B cell (primary cell): ENCODE results near the gene EGFR. TPM values are rescaled to one million over a fixed set of nuclear protein-coding genes. Genes with fewer than 3 reads are reported as not detected.

Experiments
- ATAC-seq: fragments of 200-7000 bp; cut with Tn5 transposase; one replicate; pipeline ENCODE4 v1.10.0; 2021; ENCODE audit warnings: low read depth, mild to moderate bottlenecking, moderate number of reproducible peaks, moderate library complexity
- CTCF ChIA-PET: fragments of 350-600 bp; sonication (Branson Sonifier 250); formaldehyde crosslinking; loops from one replicate; lab custom pipeline; 2021; ENCODE audit warnings: antibody characterized with exemption, inconsistent platforms; lab: Charles Lee
- POLR2A ChIA-PET: fragments of 350-600 bp; sonication (Branson Sonifier 250); formaldehyde crosslinking; loops from one replicate; lab custom pipeline; 2021; ENCODE audit warnings: antibody characterized with exemption; lab: Charles Lee
- DNase-seq: peaks from one replicate; pipeline ENCODE4 v3.0.0; 2013
- H2AFZ ChIP-seq: 2 replicates; pipeline ENCODE4 v1.6.1; 2012; ENCODE audit warnings: mild to moderate bottlenecking, low read depth, low read length; ENCODE audit not compliant: insufficient read depth, poor library complexity, severe bottlenecking
- H3K27ac ChIP-seq, 2 donors: 1 replicate in 1 of 2; 2 replicates in 1 of 2; pipeline ENCODE4 v1.5.1; 2012 to 2013; ENCODE audit warnings: low read length in 2 of 2, mild to moderate bottlenecking in 2 of 2, moderate library complexity in 1 of 2
- H3K27me3 ChIP-seq, 4 experiments: fragments of 200-600 bp in 1 of 4; sonication (generic) in 1 of 4; replicated peaks in 1 of 4; 1 replicate in 2 of 4; 2 replicates in 2 of 4; pipeline versions ENCODE4 v1.6.1 to v1.7.0; 2013 to 2016; ENCODE audit warnings: low read length in 3 of 4, mild to moderate bottlenecking in 2 of 4, mixed read lengths in 1 of 4, moderate library complexity in 1 of 4; ENCODE audit not compliant: insufficient read depth in 4 of 4, control insufficient read depth in 3 of 4; ENCODE audit errors: control extremely low read depth in 1 of 4
- H3K36me3 ChIP-seq, 2 experiments: replicated peaks in 1 of 2; 1 replicate in 1 of 2; 2 replicates in 1 of 2; pipeline versions ENCODE4 v1.6.1 to v1.7.1; 2013; ENCODE audit warnings: low read length in 1 of 2; ENCODE audit not compliant: insufficient read depth in 2 of 2, control insufficient read depth in 1 of 2; ENCODE audit errors: control extremely low read depth in 1 of 2, extremely low read depth in 1 of 2
- H3K4me1 ChIP-seq, 2 donors: fragments of 200-600 bp in 1 of 2; sonication (generic) in 1 of 2; 1 replicate in 1 of 2; 2 replicates in 1 of 2; pipeline versions ENCODE4 v1.5.1 to v1.6.1; 2013 to 2017; ENCODE audit warnings: low read length in 2 of 2; ENCODE audit not compliant: control insufficient read depth in 2 of 2, insufficient read depth in 2 of 2
- H3K4me2 ChIP-seq: replicated peaks from 2 replicates; pipeline ENCODE3; 2012; ENCODE audit warnings: mild to moderate bottlenecking, low read depth, low read length; ENCODE audit not compliant: poor library complexity, severe bottlenecking
- H3K4me3 ChIP-seq, 5 experiments: fragments of 200-600 bp in 1 of 5; sonication (generic) in 1 of 5; 1 replicate in 3 of 5; 2 replicates in 2 of 5; pipeline versions ENCODE4 v1.5.1 to v1.7.0; 2011 to 2016; ENCODE audit warnings: low read length in 4 of 5, mild to moderate bottlenecking in 4 of 5, low read depth in 2 of 5, control low read depth in 1 of 5, moderate library complexity in 1 of 5; ENCODE audit not compliant: insufficient read depth in 1 of 5; ENCODE audit errors: control extremely low read depth in 1 of 5, extremely low read depth in 1 of 5
- H3K79me2 ChIP-seq: fragments of 200-600 bp; sonication (generic); one replicate; pipeline ENCODE4 v1.6.0; 2016; ENCODE audit warnings: low read length; ENCODE audit not compliant: control insufficient read depth, insufficient read depth
- H3K9ac ChIP-seq: fragments of 200-600 bp; sonication (generic); 2 replicates; pipeline ENCODE4 v1.6.1; 2017; ENCODE audit warnings: mild to moderate bottlenecking, low read length, moderate library complexity
- H3K9me3 ChIP-seq, 3 donors: one replicate each; pipeline versions ENCODE4 v1.6.1 to v1.7.1; 2013; ENCODE audit warnings: low read length in 2 of 3; ENCODE audit not compliant: control insufficient read depth in 2 of 3, insufficient read depth in 1 of 3; ENCODE audit errors: control extremely low read depth in 1 of 3
- H4K20me1 ChIP-seq: 2 replicates; pipeline ENCODE4 v1.6.0; 2012; ENCODE audit warnings: mild to moderate bottlenecking, low read length; ENCODE audit not compliant: insufficient read depth, control insufficient read depth, poor library complexity, severe bottlenecking
- H3K27ac Mint-ChIP-seq: one replicate; pipeline ENCODE4 v1.8.0; 2021; ENCODE audit warnings: mixed read lengths
- H3K27me3 Mint-ChIP-seq: one replicate; pipeline ENCODE4 v1.8.0; 2021; ENCODE audit warnings: mixed read lengths
- H3K4me1 Mint-ChIP-seq: one replicate; pipeline ENCODE4 v1.8.0; 2021; ENCODE audit warnings: mixed read lengths
- H3K4me3 Mint-ChIP-seq: one replicate; pipeline ENCODE4 v1.8.0; 2021; ENCODE audit warnings: mixed read lengths
- H3K9me3 Mint-ChIP-seq: one replicate; pipeline ENCODE4 v1.8.0; 2022; ENCODE audit warnings: mixed read lengths; ENCODE audit not compliant: insufficient read depth
- EZH2 ChIP-seq: IDR thresholded peaks from 2 replicates; pipeline ENCODE4 v1.6.1; 2012; ENCODE audit warnings: borderline replicate concordance, low read depth, mild to moderate bottlenecking, moderate library complexity, low read length; ENCODE audit not compliant: insufficient read depth, poor library complexity, severe bottlenecking
- WGBS: methylation state at CpG from one replicate; pipeline ENCODE4 v1.1.5; 2013; ENCODE audit warnings: missing lambda C conversion rate; ENCODE audit not compliant: insufficient coverage; 5-methylcytosine and 5-hydroxymethylcytosine counted together
- intact Hi-C: fragments of 100-400 bp; cut with micrococcal nuclease; formaldehyde crosslinking; loops from one replicate; pipeline ENCODE4 v1.10.0; 2022
- polyA plus RNA-seq: library from polyadenylated mRNA; depleted of rRNA; stranded (reverse); fragments of >200 nt; gene quantifications from 2 replicates; pipeline ENCODE4 v1.2.3, GENCODE V29; 2012
- total RNA-seq, 2 donors: library from RNA; stranded (reverse); fragments of 120-200 nt in 1 of 2; gene quantifications; 1 replicate in 1 of 2; 2 replicates in 1 of 2; pipeline versions ENCODE4 v1.2.3 to v1.2.4, GENCODE V29; 2013 to 2022
- TF ChIP-seq, protein P1 (sequence below): fragments of 200-600 bp; IDR thresholded peaks from one replicate; pipeline ENCODE4 v1.8.0; 2022; ENCODE audit warnings: antibody characterized with exemption, mild to moderate bottlenecking

Gene EGFR
- total and polyA plus RNA-seq, 2 donors (not counting 1 experiment from before 2014, with no cell fraction given), result not detected

DNA sequence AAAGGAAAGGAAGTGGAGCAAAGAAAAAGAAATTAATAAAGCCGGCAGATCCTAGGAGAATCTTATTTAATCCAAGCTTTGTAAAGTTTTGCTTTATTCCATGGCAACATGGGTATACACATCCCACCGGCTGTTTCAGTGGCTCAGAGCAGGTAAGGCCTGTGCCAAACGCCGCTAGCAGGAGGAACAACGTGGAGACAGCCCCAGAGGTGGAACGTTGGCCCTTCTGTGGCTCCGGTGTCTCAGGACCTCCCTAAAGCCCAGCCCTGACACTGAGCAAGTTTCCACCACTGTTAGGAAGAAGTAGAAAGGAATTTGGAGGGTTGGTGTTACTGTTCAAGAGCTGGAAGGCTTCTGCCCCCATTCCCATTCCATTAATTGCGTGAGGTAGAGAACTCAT, 52.0 kb downstream of the EGFR start:
- Mint-ChIP-seq H3K27me3 (peaks cover 9% of the 10 kb centered on the region), H3K27ac (no peak overlapping the region), H3K4me3 (no peak overlapping the region), H3K4me1 (peaks cover 22% of the 10 kb centered on the region), H3K9me3 (no peaks in the 10 kb centered on the region)
- Histone ChIP-seq H3K36me3 (no peaks in the 10 kb centered on the region), H3K27me3 (peaks cover 0 to 10% (median 3%) of the 10 kb centered on the region in 4 experiments), H3K9me3 (no peaks in the 10 kb centered on the region), H3K4me3 (no peak overlapping the region), H2AFZ (no peak overlapping the region), H3K79me2 (no peaks in the 10 kb centered on the region), H4K20me1 (no peaks in the 10 kb centered on the region), H3K9ac (no peak overlapping the region), H3K27ac (no peak overlapping the region), H3K4me1 (peaks cover 12 to 15% of the 10 kb centered on the region in 2 donors), H3K4me2 (no peak overlapping the region)
- TF ChIP-seq, protein P1, sequence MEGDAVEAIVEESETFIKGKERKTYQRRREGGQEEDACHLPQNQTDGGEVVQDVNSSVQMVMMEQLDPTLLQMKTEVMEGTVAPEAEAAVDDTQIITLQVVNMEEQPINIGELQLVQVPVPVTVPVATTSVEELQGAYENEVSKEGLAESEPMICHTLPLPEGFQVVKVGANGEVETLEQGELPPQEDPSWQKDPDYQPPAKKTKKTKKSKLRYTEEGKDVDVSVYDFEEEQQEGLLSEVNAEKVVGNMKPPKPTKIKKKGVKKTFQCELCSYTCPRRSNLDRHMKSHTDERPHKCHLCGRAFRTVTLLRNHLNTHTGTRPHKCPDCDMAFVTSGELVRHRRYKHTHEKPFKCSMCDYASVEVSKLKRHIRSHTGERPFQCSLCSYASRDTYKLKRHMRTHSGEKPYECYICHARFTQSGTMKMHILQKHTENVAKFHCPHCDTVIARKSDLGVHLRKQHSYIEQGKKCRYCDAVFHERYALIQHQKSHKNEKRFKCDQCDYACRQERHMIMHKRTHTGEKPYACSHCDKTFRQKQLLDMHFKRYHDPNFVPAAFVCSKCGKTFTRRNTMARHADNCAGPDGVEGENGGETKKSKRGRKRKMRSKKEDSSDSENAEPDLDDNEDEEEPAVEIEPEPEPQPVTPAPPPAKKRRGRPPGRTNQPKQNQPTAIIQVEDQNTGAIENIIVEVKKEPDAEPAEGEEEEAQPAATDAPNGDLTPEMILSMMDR, result no peak
- ATAC-seq (no peak), DNase-seq (no peak)
- ChIA-PET CTCF (no interaction called here), POLR2A (no interaction called here)
- WGBS, result 91% methylated on average over 7 of the region's 8 CpGs
- intact Hi-C loops, result loop anchor here (5.0 kb wide), 1 partner anchor 461 kb away; no protein-coding TSS in a partner anchor

DNA sequence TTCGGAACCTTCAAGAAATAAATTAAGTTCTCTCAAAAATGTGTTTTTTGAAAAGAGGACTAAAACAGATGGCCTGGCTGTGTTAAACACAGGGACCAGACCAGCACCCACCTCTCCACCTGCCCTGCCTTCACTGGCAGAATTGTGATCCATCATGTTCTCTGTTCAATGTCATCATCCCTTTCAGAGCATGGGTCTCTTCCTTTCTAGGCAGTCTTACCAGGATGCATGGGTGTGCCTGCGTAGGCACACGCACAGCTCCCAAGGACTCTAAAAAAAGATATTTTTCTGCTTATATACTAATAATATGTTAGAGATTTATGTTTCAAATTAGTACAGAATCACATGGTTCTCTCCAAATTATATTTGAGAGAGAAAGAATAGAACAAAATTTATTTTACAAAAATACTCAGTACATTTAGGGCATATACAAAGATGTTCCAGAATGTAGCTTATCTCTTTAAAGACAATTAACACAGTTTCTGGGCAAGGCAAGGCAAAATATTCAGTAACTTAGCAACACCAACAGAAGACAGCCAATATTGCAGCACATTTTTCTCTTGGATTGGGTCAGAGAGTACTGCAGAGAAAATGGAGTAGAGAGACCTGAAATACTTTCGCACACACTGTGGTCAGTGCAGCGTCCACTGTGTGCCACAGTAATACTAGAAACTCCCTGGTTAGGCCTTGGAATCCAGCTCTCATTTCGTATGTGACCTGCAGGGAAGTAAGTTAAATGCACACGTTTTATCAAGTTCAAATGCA, 52.8 kb downstream of the EGFR start:
- H3K9me3 ChIP-seq, result no peaks in the 10 kb centered on the region
- no peak overlapping the region for H3K4me3 ChIP-seq
- DNase-seq (no peak), ATAC-seq (no peak)
- Mint-ChIP-seq H3K27me3 (peaks cover 5% of the 10 kb centered on the region), H3K4me1 (peaks cover 22% of the 10 kb centered on the region), H3K4me3 (no peak overlapping the region), H3K27ac (no peak overlapping the region), H3K9me3 (no peaks in the 10 kb centered on the region)
- no peak overlapping the region for H3K27ac ChIP-seq
- H3K4me1 ChIP-seq, result peaks cover 12 to 15% of the 10 kb centered on the region in 2 donors
- ChIA-PET POLR2A (no interaction called here), CTCF (no interaction called here)
- 82% methylated on average over 2 of the region's 7 CpGs for WGBS
- H4K20me1 ChIP-seq, result no peaks in the 10 kb centered on the region
- no peak overlapping the region for H2AFZ ChIP-seq
- peaks cover 0 to 10% (median 3%) of the 10 kb centered on the region in 4 experiments for H3K27me3 ChIP-seq
- no peaks in the 10 kb centered on the region for H3K79me2 ChIP-seq
- intact Hi-C loops, result loop anchor here (2.0 to 5.0 kb wide), 2 partner anchors 183 to 461 kb away; no protein-coding TSS in a partner anchor
- no peaks in the 10 kb centered on the region for H3K36me3 ChIP-seq
- TF ChIP-seq EZH2, result no peak
- TF ChIP-seq, protein P1, result no peak
- no peak overlapping the region for H3K9ac ChIP-seq
- no peak overlapping the region for H3K4me2 ChIP-seq
